ENCODE measurements around the gene TLR1.

- TF ChIP-seq CTCF (IDR thresholded peaks at IDR 0.05) (no peak), EP300 (IDR thresholded peaks at IDR 0.05; ENCODE audit: low read depth) (no peak), POLR2A (IDR thresholded peaks at IDR 0.05) (no peak), POLR2AphosphoS5 (IDR thresholded peaks at IDR 0.05) (no peak)
These were observed 39.2 kb downstream of the TLR1 start for GRCh38 chr4:38765382-38765781.

Data from transverse colon (tissue), 4 donors.